MM.1S (cell line): ENCODE results near the gene SLC39A3.

Source experiments
- EZH2 ChIP-seq: fragments of 300-600 bp; sonication (generic); optimal IDR thresholded peaks from 2 replicates; pipeline ENCODE3; 2017; ENCODE audit warnings: low read depth, mild to moderate bottlenecking, antibody characterized with exemption, low read length, mixed read lengths
- TF ChIP-seq, protein P1 (sequence below): fragments of 300-600 bp; sonication (generic); IDR thresholded peaks from 2 replicates; pipeline ENCODE4 v1.5.1; 2016; ENCODE audit warnings: antibody characterized with exemption, low read length, mixed read lengths

DNA sequence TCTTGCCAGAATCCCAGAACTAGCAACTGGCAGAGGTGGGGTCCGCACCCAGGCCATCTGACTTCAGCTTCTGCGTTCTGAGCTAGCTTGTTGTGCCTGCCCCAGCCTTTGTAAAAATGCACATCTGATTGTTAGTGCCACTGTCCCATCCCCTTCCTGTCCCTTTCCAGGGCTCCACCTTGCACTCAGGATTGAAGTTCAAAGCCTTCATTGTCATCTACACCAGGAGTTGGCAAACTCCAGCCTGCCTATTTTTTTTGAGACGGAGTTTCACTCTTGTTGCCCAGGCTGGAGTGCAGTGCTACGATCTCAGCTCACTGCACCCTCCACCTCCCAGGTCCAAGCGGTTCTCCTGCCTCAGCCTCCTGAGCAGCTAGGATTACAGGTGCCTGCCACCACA lies 48.4 kb upstream of the SLC39A3 start:
- TF ChIP-seq, protein P1, sequence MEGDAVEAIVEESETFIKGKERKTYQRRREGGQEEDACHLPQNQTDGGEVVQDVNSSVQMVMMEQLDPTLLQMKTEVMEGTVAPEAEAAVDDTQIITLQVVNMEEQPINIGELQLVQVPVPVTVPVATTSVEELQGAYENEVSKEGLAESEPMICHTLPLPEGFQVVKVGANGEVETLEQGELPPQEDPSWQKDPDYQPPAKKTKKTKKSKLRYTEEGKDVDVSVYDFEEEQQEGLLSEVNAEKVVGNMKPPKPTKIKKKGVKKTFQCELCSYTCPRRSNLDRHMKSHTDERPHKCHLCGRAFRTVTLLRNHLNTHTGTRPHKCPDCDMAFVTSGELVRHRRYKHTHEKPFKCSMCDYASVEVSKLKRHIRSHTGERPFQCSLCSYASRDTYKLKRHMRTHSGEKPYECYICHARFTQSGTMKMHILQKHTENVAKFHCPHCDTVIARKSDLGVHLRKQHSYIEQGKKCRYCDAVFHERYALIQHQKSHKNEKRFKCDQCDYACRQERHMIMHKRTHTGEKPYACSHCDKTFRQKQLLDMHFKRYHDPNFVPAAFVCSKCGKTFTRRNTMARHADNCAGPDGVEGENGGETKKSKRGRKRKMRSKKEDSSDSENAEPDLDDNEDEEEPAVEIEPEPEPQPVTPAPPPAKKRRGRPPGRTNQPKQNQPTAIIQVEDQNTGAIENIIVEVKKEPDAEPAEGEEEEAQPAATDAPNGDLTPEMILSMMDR: no peak
- TF ChIP-seq EZH2: no peak
